Measurements from ENCODE around the gene PDE4D.

PDE4D gene

DNA sequence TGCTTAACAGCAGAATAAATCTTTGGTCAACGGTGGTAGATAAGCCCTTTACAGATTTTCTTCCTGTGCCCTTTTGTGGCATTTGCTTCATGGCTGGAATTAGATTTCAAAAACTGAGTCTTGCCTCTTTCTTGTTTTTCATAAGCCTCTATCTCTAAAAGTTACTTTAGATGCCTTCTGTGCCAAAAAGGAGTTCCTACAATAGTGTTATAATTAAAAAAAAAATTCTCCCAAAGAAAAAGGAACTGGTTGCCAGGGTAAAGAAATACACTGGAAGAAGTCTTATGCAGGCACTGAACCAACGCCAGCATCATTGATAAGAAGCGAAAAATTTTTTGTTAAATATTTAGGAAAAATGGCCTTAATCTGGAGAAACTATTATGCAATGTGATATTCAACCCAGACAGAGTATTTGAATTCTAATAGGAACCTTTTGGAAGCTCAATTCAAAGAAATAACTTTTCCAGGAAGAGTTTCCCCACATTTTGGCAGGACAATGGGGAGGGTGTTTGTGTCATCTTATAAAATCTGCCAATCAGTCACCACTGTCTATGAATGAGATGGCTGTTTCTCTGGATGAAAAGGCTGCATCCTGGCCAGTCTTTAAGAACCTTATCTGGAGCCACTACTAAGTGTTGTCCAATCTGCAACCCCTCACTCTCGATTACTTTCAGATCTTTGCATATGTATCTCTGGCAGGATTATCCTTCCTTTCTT lies 608.1 kb downstream of the PDE4D start:
- no peak overlapping the region for H3K4me3 Mint-ChIP-seq
- H3K27ac Mint-ChIP-seq = no peak overlapping the region
- H3K36me3 Mint-ChIP-seq (ENCODE audit: low read depth) = no peaks in the 10 kb centered on the region

GRCh38 chr5:59282726-59283125 lies 610.8 kb downstream of the PDE4D start:
- Mint-ChIP-seq H3K4me3 (no peak overlapping the region), H3K27ac (no peak overlapping the region), H3K36me3 (ENCODE audit: low read depth) (no peaks in the 10 kb centered on the region), H3K4me1 (ENCODE audit: low read depth) (no peaks in the 10 kb centered on the region), H3K9me3 (no peaks in the 10 kb centered on the region), H3K27me3 (ENCODE audit: low read depth) (peaks cover 14% of the 10 kb centered on the region)

More for the DNA sequence above, 608.1 kb downstream of the PDE4D start:
- H3K4me1 Mint-ChIP-seq (ENCODE audit: low read depth) = no peaks in the 10 kb centered on the region
- no peaks in the 10 kb centered on the region for H3K9me3 Mint-ChIP-seq
- peaks cover 21% of the 10 kb centered on the region for H3K27me3 Mint-ChIP-seq (ENCODE audit: low read depth)

GRCh38 chr5:59279979-59280378 lies 613.5 kb downstream of the PDE4D start:
- no peaks in the 10 kb centered on the region for H3K36me3 Mint-ChIP-seq (ENCODE audit: low read depth)
- peaks cover 9% of the 10 kb centered on the region for H3K4me1 Mint-ChIP-seq (ENCODE audit: low read depth)
- H3K27me3 Mint-ChIP-seq (ENCODE audit: low read depth) = peaks cover 28% of the 10 kb centered on the region
- no peaks in the 10 kb centered on the region for H3K9me3 Mint-ChIP-seq
- no peak overlapping the region for H3K4me3 Mint-ChIP-seq
- no peak overlapping the region for H3K27ac Mint-ChIP-seq

DNA sequence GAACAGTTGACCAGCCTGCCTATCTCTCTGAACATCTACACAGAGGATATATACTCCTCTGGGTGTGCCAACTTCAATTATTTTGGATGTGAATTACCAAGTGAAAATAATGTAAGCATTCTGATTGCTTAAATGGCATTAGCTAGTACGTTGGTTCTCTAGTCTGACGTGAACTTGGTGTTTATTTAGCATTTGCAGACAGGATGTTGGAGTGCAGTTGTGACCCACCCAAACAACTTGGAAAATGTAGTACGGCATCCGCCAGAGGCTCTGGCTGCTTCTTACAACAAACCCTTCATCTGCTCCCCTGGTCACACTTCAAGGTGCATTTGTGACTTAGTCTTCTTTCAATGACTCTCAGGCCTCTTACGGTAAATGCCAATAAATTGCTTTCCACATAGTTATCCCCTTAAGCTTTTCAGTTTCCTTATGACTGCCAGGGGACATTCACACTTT lies 616.6 kb downstream of the PDE4D start:
- H3K4me1 Mint-ChIP-seq (ENCODE audit: low read depth) = peaks cover 9% of the 10 kb centered on the region
- H3K9me3 Mint-ChIP-seq = no peaks in the 10 kb centered on the region
- H3K4me3 Mint-ChIP-seq = no peak overlapping the region
- H3K36me3 Mint-ChIP-seq (ENCODE audit: low read depth) = no peaks in the 10 kb centered on the region
- no peak overlapping the region for H3K27ac Mint-ChIP-seq
- H3K27me3 Mint-ChIP-seq (ENCODE audit: low read depth) = peaks cover 29% of the 10 kb centered on the region

DNA sequence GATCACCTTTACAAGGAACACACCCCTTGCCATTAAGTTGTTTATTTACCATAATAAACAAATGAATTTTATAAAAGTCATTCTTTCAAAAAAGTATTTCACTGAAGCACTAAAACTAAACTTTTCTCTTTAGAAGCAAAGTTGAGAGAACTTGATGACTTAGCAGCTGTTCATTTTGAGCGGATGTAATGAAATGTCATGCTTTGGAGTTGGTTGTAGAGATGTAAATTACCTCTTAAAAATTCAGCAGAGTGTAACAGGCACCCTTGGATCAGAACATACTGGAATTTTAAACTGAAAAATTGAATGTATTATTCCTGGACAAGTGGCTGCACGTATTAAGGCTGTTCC lies 617.2 kb downstream of the PDE4D start:
- Mint-ChIP-seq H3K27me3 (ENCODE audit: low read depth) (peaks cover 25% of the 10 kb centered on the region), H3K27ac (no peak overlapping the region), H3K4me3 (no peak overlapping the region), H3K4me1 (ENCODE audit: low read depth) (peaks cover 9% of the 10 kb centered on the region), H3K36me3 (ENCODE audit: low read depth) (no peaks in the 10 kb centered on the region), H3K9me3 (no peaks in the 10 kb centered on the region)

DNA sequence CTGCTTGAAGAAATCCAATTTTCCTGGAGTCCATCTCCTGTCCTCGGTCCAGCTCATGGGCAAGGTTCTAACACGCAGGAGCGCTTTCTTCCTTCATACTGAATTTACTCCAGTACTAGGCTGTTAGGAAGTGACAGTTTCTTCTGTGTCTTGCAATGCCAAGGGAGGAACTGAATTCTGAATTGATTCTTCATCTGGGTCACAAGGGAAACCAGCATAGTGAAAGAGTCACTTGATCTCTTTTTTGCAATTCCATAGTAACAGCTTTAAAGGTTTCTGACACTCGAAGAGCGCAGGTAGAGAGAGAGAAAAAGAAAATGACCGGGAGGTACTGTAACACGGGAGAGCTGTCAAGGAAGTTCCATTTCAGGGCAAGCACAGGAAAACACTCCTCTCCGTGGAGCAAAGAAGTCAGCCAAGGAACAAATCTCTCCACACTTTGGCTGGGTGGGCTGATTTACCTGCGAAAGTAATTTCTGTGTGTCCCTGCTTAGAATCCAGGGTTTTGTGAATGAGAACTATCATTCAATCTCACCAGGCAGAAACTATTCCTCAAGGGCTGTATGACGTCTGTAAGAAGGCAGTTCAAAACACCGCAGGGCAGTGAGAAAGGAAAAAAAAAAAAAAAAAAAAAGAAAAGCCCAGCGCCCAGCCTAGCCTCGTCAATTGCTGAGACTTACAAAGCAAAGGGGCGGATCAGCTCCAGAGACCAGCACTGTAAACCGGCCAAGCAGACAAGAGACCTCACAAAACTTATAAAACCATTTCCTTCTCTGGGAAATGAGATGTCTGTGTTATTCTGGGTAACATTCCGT lies 617.8 kb downstream of the PDE4D start:
- H3K4me3 Mint-ChIP-seq = peak overlapping the region; percentile 66
- H3K4me1 Mint-ChIP-seq (ENCODE audit: low read depth) = peaks cover 9% of the 10 kb centered on the region
- no peaks in the 10 kb centered on the region for H3K36me3 Mint-ChIP-seq (ENCODE audit: low read depth)
- H3K27ac Mint-ChIP-seq = no peak overlapping the region
- no peaks in the 10 kb centered on the region for H3K9me3 Mint-ChIP-seq
- peaks cover 25% of the 10 kb centered on the region for H3K27me3 Mint-ChIP-seq (ENCODE audit: low read depth)

DNA sequence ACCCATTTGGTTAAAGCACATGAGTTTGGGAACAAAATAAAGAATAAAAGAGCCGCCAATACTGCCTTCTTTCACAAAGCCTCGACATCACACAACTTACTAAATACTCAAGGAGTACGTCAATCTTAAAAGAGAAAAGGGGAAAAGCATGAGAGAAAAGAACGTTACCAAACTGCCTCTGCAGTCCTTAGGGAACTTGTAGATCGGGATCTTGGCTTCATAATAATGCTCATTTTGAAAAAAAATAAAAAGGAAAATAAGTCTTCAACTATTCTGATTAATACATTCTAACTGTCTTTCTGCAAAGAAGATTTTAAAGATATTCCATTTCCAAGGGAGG lies 618.4 kb downstream of the PDE4D start:
- no peak overlapping the region for H3K27ac Mint-ChIP-seq
- H3K36me3 Mint-ChIP-seq (ENCODE audit: low read depth) = no peaks in the 10 kb centered on the region
- H3K4me1 Mint-ChIP-seq (ENCODE audit: low read depth) = peaks cover 9% of the 10 kb centered on the region
- no peak overlapping the region for H3K4me3 Mint-ChIP-seq
- no peaks in the 10 kb centered on the region for H3K9me3 Mint-ChIP-seq
- peaks cover 25% of the 10 kb centered on the region for H3K27me3 Mint-ChIP-seq (ENCODE audit: low read depth)

DNA sequence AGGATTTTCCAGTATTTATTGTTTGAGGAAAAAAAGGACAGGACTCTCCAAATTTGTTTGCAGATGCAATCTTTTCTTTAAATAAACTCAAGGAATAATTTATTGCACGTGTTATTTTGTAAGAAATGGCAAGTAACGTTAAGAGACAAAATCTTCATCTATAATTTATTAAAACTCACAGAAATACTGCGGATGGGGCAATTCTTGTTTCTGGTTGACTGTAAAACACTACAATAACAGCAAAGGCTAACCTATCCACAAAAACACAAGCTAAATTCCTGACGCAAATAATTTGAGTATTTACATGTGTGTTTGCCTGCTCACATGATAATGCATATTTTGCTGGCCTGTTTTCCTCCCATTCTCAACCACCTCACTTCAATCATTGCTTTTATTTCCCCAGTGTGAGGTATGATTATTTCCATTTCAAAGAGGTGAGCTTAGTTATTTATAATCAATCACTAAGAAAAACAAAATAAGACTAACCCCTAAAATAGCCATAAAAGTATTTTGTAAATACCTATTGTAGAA lies 619.4 kb downstream of the PDE4D start:
- Mint-ChIP-seq H3K36me3 (ENCODE audit: low read depth) (no peaks in the 10 kb centered on the region), H3K4me3 (no peak overlapping the region), H3K4me1 (ENCODE audit: low read depth) (peaks cover 9% of the 10 kb centered on the region), H3K27me3 (ENCODE audit: low read depth) (peaks cover 25% of the 10 kb centered on the region), H3K9me3 (no peaks in the 10 kb centered on the region), H3K27ac (no peak overlapping the region)

- H3K4me3 Mint-ChIP-seq = no peak overlapping the region
- H3K27me3 Mint-ChIP-seq (ENCODE audit: low read depth) = peaks cover 25% of the 10 kb centered on the region
Observed at GRCh38 chr5:59272809-59273427, 620.6 kb downstream of the PDE4D start.

DNA sequence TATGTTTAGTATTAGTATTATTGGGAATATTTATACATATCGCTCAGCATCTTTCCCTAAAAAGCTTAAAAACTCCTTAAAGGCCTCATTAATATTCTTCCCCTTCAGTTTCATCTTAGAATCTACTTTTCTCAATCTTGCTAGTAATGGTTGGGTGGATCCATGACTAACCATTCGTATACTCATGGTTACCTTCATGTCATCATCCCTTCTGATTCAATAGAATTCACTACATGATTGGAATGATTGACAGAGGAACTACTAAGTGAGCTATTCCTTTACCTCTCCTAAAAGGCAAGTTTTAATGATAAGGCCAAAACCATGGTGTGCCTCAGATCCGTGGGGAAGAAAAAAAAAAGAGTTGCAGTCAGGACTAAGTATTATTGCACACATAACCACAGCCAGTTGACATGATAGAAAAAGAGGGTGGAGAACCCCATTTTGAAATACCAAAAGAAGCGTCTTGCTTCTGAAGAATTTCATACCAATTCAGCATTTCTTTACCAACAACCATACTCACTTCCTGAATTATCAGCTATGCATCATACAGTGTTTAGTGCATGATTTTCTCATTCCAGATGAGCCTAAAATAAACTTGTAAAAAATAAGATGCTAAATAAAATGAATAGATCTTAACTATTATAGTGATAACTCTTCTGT lies 624.6 kb downstream of the PDE4D start:
- Mint-ChIP-seq H3K27ac (no peak overlapping the region), H3K36me3 (ENCODE audit: low read depth) (no peaks in the 10 kb centered on the region), H3K9me3 (no peaks in the 10 kb centered on the region), H3K4me3 (no peak overlapping the region), H3K27me3 (ENCODE audit: low read depth) (peaks cover 15% of the 10 kb centered on the region), H3K4me1 (ENCODE audit: low read depth) (no peaks in the 10 kb centered on the region)

More at GRCh38 chr5:59272809-59273427, 620.6 kb downstream of the PDE4D start:
- Mint-ChIP-seq H3K36me3 (ENCODE audit: low read depth) (no peaks in the 10 kb centered on the region), H3K27ac (no peak overlapping the region), H3K9me3 (no peaks in the 10 kb centered on the region), H3K4me1 (ENCODE audit: low read depth) (peaks cover 9% of the 10 kb centered on the region)

DNA sequence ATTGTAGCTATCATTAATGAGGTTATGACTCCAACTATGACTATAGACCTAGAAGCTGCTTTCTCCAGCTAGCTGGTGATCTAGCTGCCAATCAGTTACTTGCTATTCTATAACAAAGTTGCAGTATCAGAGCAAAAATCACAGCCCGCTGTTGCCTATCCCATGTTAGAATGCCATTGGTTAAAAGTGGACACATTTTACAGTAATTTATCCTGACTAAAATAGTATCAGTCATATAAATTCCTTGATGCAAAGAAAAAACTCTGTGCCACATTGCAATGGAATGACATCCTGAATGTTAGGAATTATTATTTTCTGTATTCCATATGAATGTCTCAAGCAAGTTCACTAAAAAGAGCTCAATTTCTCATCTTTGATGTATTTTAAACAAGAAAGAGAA lies 626.5 kb downstream of the PDE4D start:
- no peak overlapping the region for H3K27ac Mint-ChIP-seq
- H3K36me3 Mint-ChIP-seq (ENCODE audit: low read depth) = no peaks in the 10 kb centered on the region
- H3K27me3 Mint-ChIP-seq (ENCODE audit: low read depth) = peaks cover 15% of the 10 kb centered on the region
- H3K9me3 Mint-ChIP-seq = no peaks in the 10 kb centered on the region
- no peaks in the 10 kb centered on the region for H3K4me1 Mint-ChIP-seq (ENCODE audit: low read depth)
- no peak overlapping the region for H3K4me3 Mint-ChIP-seq

GRCh38 chr5:59266410-59266809 lies 627.1 kb downstream of the PDE4D start:
- Mint-ChIP-seq H3K27me3 (ENCODE audit: low read depth) (peaks cover 17% of the 10 kb centered on the region), H3K27ac (no peak overlapping the region), H3K4me3 (no peak overlapping the region), H3K36me3 (ENCODE audit: low read depth) (no peaks in the 10 kb centered on the region), H3K4me1 (ENCODE audit: low read depth) (no peaks in the 10 kb centered on the region), H3K9me3 (no peaks in the 10 kb centered on the region)

DNA sequence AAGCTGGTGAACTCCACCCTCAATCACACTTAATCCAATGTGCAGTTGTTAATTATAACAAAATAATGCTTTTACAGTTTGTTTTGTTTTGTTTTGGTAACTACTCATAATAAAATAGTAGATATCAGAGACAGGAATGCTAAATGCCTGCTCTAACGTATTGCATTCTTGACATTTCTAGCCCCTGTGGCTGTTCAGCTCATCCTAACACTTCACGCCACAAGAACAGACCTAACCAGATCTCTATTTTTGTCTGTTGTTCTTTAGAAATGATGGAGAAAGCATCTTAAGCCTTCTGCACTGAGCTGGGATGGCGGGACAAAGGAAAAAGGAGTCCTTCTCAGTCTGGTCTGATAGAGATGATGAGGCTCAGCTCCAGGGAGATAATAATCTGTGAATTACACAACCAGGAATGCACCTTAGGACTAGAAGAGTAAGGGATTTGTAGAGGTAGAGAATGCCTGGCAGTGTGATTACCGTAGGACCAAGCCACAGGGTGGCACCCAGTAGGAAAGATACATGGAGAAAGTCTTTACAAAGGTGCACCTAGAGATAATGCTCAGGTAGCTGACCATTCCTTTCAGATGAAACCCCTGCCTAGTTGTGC lies 628.8 kb downstream of the PDE4D start:
- no peaks in the 10 kb centered on the region for H3K36me3 Mint-ChIP-seq (ENCODE audit: low read depth)
- no peak overlapping the region for H3K4me3 Mint-ChIP-seq
- H3K27me3 Mint-ChIP-seq (ENCODE audit: low read depth) = peaks cover 29% of the 10 kb centered on the region
- no peaks in the 10 kb centered on the region for H3K9me3 Mint-ChIP-seq
- H3K4me1 Mint-ChIP-seq (ENCODE audit: low read depth) = no peaks in the 10 kb centered on the region
- H3K27ac Mint-ChIP-seq = no peak overlapping the region

GRCh38 chr5:59264013-59264412 lies 629.5 kb downstream of the PDE4D start:
- H3K4me3 Mint-ChIP-seq = no peak overlapping the region
- H3K27ac Mint-ChIP-seq = no peak overlapping the region
- peaks cover 33% of the 10 kb centered on the region for H3K27me3 Mint-ChIP-seq (ENCODE audit: low read depth)
- H3K9me3 Mint-ChIP-seq = no peaks in the 10 kb centered on the region
- H3K36me3 Mint-ChIP-seq (ENCODE audit: low read depth) = no peaks in the 10 kb centered on the region
- no peaks in the 10 kb centered on the region for H3K4me1 Mint-ChIP-seq (ENCODE audit: low read depth)

Data from T-helper 1 cell treated with Interleukin-12 subunit alpha and Interleukin-12 subunit beta and Interleukin-4 antibody, amounts not matched to agents 30 μg/mL and 1 μg/mL, for 36 hours (primary cell).